GM21367 (cell line): ENCODE results near the gene NDUFC1.

Experiments
- ATAC-seq: cut with Tn5 transposase; IDR thresholded peaks from one replicate; pipeline ENCODE4 v1.9.1; 2021; ENCODE audit not compliant: unreplicated experiment

NDUFC1 gene

GRCh38 chr4:139253046-139253445, 49.2 kb downstream of the NDUFC1 start:
- ATAC-seq, result no peak

DNA sequence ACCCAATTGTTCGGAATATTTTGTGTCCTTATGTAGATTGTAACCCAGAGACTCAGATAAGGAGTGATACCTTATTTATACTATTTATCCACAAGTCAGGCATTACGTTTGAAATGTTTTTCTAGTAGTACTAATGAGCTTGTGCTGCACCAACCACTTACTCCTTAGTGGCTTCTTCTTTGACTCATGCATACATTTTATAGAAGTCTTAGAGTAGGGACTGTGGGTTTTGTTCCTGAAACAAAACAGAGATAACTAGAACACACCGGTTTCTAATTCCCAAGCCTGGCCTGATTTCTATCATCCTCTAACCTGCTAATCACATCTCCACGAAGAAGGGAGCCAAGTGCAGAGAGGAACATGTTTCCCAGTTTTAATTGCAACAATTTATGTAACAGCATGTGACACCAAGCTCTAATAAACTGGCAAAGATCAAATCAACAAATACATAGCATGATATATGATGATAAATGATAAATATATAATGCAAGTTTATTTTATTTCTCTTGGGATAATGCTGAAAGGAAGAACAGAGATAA, 54.5 kb downstream of the NDUFC1 start:
- no peak for ATAC-seq

DNA sequence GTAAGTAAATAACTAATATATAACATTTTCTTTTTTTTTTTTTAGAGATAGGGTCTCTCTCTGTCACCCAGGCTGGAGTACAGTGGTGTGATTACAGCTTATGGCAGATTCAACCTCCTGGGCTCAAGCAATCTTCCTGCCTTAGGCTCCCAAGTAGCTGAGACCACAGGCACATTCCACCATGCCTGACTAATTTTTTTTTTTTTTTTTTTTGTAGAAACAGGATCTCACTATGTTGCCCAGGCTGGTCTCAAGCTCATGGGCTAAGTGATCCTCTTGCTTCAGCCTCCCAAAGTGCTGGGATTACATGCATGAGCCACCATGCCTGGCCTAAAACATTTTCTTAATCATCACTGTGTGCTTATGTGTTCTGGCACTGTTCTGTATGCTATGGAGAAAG, 55.0 kb downstream of the NDUFC1 start:
- no peak for ATAC-seq

DNA sequence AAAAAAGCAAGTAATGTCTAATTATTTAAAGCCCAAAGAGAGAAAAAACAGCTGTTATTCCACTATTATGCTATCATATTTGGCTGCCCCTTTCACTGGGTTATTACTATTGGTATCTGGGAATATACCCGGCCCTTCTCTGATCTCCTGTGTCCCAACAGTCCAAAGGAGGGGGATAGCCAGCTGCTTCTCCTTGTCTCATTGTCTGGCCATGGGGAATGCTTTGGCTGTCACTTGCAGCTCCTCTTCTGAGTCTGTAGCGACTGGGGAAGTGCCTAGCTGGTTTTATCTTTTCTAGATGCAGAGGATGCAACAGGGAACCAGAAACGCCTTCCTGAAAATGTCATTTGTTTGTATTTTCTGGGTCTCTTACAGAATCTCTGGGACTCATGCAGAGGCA, 56.1 kb downstream of the NDUFC1 start:
- ATAC-seq, result no peak

DNA sequence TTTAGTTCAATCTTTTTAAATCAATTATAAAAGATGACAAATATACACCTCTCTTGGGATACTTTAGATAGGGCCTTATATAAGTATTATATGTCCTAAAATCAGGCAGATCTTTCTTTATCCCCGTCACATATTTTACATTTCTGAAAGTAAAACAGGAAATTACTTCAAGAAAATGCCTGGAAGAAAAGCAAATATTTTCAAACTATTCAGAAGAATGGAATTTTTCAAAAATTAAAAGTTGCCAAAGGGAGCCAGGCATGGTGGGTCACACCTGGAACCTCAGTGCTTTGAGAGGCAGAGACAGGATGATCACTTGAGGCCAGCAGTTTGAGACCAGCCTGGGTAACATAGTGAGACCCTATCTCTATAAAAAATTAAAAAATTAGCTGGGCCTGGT, 56.7 kb downstream of the NDUFC1 start:
- no peak for ATAC-seq

- no peak for ATAC-seq
Measured at GRCh38 chr4:139243448-139244365, 58.6 kb downstream of the NDUFC1 start.

GRCh38 chr4:139242511-139243051, 59.7 kb downstream of the NDUFC1 start:
- no peak for ATAC-seq

DNA sequence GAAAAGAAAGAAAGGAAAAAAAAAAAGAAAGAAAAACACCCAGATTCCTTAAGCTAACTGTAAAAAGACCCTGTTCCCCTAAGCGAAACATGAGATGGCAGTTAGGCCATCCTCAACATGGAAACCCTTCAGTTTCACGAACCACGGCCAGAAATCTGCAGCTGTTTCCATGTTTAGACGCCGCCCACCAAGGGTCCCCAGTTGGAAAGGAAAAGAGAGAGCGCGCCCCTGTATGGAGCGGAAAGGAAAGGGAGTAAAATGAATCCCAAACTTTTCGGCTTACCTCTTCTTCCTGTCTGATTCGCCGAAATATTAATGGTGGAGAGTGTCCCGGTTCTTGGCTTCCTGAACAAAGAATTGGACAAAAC, 60.5 kb downstream of the NDUFC1 start:
- ATAC-seq, result no peak

DNA sequence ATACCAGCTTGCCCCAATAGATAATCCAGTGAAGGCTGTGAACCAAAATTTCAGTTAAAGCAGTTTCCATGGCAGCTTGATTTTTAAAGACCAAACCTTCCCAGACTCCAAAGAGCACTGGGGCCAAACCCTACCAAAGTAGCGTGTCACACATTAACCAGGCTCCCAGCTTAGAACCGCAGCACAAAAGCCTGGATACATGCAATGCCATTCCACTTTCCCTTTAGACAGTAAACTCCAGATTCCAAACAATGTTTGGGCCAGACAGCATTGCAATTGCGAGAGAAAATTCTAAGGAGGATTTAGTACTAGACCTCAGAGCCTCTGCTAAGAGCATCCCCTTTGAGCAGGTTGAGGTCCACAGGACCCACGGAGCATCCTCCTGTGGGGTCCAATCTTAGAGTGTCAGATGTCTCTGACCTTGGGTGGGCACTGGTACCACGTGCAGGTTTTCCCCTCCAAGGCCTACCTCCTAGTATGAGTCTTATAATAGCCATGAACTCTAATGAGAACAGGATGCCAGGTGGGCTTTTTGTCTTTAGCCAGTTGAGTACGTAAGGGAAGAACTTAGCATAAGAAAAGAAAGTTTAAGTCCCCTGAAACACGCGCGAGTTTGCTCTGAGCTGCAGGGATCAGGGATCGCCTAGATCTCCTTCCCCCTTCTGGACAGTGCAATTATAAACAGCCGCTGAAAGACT, 61.0 kb downstream of the NDUFC1 start:
- ATAC-seq, result no peak
